Right kidney (tissue), 1 donor: ENCODE results near the gene CCDC50.

ENCODE experiments used
- DNase-seq: peaks from one replicate; pipeline ENCODE4 v3.0.0-alpha.2; 2016

Gene CCDC50

DNA sequence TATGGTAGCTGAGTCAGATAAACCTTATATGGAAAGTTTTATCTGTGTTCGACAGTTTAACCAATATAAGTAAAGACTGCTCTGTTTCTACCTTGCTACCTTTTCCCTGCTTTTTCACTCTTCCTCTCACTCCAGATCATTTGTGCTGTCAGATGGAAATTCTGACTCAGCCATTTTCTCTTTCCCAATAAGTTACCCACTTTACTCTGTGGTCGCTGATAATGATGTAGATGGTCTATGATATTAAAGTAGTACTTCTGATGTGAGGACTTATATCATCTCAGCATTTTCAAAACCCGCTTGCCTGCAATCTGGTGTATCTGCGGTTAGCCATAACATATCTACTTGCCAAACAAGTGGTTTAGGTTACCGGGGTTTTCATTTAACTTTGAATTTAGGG, 16.1 kb downstream of the CCDC50 start:
- no peak for DNase-seq

GRCh38 chr3:191347228-191347627, 18.0 kb downstream of the CCDC50 start:
- DNase-seq, result no peak

DNA sequence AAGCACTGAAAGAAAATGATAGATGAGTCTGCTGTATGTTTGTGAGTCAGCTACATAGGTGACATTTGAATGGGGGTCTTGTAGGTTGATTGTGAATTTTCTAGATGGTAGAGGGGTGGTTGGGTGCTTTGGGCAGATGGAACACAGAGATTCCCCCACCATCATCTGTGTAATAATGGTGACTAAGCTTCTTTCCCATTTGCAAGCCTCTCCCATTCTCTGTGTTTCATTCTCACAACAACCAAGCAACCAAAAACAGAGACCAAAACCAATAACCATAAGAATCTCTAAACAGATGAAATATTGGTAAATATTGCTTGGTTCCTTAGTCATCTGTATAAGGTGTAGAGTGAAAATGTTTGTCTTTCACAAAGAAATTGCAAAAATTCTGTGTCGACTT, 18.9 kb downstream of the CCDC50 start:
- no peak for DNase-seq

DNA sequence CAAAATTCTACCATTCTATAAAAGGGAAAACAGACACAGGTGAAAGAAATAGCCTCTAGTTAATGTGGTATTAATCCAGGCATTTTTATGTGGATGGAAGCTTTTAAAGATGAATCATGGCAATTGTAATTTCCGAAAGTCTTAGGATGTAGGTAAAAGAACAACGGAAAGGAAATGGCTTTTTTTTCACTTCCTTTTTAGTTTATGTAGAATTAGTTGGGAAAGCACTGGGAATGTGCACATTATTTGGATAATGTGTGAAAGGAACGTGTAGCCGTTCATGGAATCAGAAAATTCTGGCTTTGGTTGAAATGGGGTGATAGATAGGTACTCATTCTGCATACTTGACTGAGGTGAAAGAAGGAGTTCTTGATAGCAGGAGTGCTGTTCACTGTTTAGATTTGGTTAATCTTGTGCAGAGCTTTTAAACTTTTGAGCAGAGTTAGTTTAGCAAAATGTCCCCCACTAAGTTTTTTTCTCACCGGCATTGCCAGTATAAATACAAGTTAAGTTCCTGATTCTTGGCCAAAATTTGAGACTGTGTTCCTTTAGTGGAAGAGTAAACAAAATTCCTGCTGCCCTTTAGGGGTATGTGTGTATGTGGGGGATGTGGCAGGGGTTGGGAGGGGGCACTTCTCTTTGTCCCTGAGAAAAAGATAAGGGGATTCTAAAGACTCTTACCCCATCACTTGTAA, 21.3 kb downstream of the CCDC50 start:
- DNase-seq, result no peak

DNA sequence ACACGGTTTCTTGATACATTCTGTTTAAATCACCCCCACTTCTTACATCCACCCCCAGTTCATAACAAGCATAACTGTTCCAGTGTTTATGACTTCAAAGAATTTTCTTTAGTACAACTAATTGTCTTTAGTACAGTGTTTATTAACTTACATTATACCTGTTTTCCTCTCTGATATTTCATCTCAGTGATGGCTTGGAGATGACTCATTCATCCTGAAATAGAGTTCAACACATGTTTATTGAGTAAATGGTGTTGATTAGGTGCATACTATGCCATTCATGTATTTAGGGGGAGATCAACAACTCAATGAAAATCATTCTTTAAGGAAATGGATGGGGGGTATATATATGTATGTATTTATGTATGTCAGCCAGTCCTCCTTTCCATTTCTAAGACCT, 22.8 kb downstream of the CCDC50 start:
- no peak for DNase-seq

DNA sequence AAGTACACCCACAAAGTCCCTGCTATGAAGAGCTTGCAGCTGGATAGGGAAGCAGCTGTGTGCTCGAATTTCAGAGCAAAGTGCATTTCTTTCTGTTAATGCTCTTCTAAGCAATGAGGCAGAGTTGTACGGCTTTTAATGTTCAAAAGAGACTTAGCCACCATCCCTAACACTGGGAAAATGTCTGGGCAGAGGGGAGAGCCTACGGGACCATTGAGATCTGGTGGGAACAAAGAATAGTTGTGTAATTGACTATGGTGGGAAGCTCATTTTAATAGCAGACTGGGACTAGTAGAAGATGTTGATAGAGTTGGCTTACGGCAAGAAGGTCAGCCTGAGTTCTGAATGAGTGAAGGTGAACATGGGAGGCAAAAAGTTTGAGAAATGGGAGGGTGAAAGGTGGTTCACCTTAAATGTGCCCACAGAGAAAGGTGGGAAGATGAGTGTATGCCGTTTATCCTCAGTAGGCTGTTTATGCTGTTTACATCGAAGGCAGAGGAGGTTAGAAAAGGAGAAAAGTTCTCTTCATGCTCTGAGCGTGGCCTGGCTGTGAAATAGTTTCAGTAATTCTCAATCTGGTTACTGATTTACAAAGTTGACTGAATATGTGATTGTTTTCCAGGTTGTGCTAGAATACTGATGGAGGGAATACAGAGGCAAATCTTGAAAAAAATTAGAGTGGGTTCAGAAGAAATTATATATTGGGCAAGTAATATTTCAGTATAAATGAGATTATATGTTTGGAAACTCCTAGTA, 24.0 kb downstream of the CCDC50 start:
- DNase-seq, result peak; percentile 19

GRCh38 chr3:191355406-191355805, 26.2 kb downstream of the CCDC50 start:
- no peak for DNase-seq

- DNase-seq, result no peak
Observed at GRCh38 chr3:191356631-191357439, 27.6 kb downstream of the CCDC50 start.

DNA sequence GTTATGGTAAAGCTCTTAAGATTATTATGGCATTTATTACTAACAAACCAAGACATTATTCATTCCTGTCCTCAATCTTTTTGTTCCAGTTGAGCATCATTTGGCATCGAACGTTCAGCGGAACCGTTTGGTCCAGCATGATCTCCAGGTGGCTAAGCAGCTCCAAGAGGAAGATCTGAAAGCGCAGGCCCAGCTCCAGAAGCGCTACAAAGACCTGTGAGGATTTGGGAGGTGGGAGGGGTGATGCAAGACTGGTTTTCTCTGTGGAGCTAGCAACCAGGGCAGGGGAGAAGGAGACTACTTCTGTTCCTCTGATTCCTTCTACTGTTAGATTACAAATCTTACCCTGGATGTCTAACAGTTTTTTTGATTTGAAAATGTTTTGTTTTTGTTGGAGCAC, 28.7 kb downstream of the CCDC50 start:
- DNase-seq, result no peak

- DNase-seq, result no peak
Observed at GRCh38 chr3:191358929-191359328, 29.7 kb downstream of the CCDC50 start.

GRCh38 chr3:191360620-191361019, 31.4 kb downstream of the CCDC50 start:
- no peak for DNase-seq

- DNase-seq, result no peak
Observed at GRCh38 chr3:191361456-191361855, 32.3 kb downstream of the CCDC50 start.

DNA sequence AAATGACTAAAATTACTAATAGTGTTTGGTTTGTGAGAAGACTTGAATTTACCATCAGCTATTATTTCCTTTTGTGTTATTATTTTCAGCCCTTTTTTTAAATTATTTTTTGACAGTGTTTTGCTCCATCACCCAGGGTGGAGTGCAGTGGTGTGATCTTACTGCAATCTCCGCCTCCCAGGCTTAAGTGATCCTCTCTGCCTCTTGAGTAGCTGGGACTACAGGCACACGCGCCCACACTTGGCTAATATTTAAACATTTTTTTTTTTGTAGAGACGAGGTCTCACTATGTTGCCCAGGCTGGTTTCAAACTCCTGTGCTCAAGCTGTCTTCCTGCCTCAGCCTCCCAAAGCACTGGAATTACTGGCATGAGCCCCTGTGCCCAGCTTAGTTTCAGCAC, 32.8 kb downstream of the CCDC50 start:
- DNase-seq, result no peak

GRCh38 chr3:191362524-191363090, 33.4 kb downstream of the CCDC50 start:
- no peak for DNase-seq

DNA sequence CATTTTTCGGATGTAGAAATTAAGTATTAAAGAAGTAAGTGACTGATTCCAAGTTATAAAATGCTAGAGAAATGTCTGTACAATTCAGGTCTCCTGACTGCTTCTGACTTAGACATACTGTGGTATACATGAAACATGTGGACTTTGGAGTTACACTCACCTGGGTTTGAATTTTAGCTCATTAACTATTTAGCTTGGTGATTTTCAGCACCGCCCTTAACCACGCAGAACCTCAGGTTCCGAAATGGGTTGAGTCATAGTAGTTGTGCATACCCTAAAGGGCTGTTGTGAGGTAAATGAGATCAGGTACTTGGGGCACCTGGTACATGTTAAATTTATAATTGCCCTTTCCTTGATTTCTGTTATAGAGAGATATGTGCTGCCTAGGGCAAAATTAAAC, 34.0 kb downstream of the CCDC50 start:
- no peak for DNase-seq

GRCh38 chr3:191366675-191367074, 37.5 kb downstream of the CCDC50 start:
- DNase-seq, result no peak

- no peak for DNase-seq
Observed at GRCh38 chr3:191368755-191369615, 39.8 kb downstream of the CCDC50 start.

DNA sequence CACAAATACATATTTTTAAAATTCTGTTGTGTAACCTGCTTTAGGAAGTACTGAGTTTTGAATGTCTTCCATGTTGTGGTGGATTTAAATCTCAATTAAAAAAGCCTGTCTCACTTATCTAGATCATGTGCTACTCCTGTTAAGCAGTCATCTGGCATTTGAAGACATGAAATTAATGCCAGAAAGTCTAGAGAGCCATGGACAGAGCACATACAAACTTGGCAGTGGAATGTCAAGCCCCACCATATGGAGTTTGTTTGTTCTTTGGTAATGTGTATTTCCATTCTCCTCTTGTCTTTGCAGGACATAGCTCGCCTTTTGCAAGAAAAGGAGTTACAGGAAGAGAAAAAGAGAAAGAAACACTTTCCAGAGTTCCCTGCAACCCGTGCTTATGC, 40.4 kb downstream of the CCDC50 start:
- DNase-seq, result no peak

DNA sequence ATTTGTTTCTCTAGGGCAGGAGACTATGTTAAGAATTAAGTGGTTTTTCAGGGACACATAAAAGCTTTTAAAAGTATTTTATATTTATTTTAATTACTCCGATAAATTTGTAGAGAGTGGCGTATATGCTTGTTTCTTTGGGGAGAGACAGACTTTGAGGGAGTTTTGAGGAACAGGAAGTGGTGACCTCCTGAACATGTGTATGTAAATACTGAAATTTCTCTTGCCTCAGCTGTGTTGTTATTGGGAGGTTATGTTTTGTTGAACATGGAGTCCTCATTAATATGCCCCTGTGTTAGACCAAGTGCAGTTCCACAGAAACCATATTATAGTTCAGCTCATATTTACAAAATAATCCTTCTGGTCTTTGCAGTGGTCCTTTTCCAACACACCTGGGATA, 42.9 kb downstream of the CCDC50 start:
- DNase-seq, result no peak

DNA sequence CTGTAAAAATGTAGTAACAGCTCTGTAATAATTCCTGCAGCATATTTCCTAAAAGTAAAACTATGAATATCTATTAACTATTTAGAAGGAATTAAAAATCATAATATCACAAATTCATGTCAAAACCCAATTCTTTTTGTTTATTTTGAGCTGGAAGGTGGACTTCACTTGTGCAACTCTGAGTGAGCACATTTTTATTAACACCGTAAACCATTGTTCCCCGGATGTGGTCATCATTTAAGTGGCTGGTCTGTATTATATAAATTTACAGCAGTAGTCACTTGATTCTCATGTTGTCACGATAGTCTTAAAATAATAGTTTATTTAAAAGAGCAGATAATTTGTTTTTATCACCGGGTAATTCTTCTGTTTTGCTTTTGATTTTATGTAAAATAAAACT, 44.1 kb downstream of the CCDC50 start:
- no peak for DNase-seq

DNA sequence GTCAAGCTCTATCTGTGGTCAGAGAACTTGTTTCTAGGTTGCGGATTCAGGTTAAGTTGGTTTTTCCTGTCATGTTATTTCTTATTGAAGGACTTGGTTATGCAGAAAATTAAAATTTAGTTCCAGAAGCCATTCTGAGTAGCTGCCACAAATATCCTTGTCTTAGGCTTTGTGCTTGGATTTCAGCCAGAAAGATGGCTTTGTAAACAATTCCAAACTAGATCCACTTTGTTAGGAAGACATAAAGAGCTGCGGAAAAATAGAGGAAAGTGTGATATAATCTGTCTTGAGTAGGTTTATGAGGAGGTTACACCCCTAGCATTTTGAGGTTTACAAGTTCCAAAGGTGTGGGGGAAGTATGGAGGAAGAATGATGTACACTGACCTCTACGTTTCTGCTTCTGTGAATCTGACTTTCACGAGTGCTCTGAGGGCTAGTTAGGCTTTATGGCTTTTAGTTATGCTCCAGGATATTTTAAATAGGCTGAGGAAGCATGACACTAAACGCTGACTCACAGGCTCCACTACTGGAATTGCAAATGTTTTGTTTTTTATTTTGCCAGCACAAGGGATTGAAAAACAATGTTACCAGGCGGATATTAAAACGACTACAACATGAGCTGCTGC, 47.4 kb downstream of the CCDC50 start:
- DNase-seq, result no peak
